HG03520 (cell line): ENCODE measurements around the gene NUMA1.

Experiments
- ATAC-seq: cut with Tn5 transposase; IDR thresholded peaks from one replicate; pipeline ENCODE4 v1.9.1; 2021; ENCODE audit warnings: mild to moderate bottlenecking, moderate library complexity; ENCODE audit not compliant: unreplicated experiment

NUMA1 gene

GRCh38 chr11:72080326-72081183, at the start of gene NUMA1, which contains the start of gene LRRC51:
Gene NUMA1 (minus strand): TSS chr11:72080542. CDS start chr11:72035943, 44,599 bp downstream.
Gene LRRC51 (plus strand): TSS chr11:72080850. CDS start chr11:72089084, 8,234 bp downstream.
- peak; percentile 88 for ATAC-seq

GRCh38 chr11:72129381-72129780, 49.0 kb upstream of the NUMA1 start:
- no peak for ATAC-seq

- no peak for ATAC-seq
Observed at GRCh38 chr11:72127923-72128322, 47.6 kb upstream of the NUMA1 start.

GRCh38 chr11:72125956-72126355, 45.6 kb upstream of the NUMA1 start:
- ATAC-seq, result no peak

GRCh38 chr11:72124046-72124445, 43.7 kb upstream of the NUMA1 start:
- no peak for ATAC-seq

- no peak for ATAC-seq
Observed at GRCh38 chr11:72123117-72123653, 42.8 kb upstream of the NUMA1 start.

GRCh38 chr11:72122607-72123006, 42.3 kb upstream of the NUMA1 start:
- no peak for ATAC-seq

GRCh38 chr11:72120930-72121329, 40.6 kb upstream of the NUMA1 start:
- no peak for ATAC-seq

- no peak for ATAC-seq
Observed at GRCh38 chr11:72119198-72119597, 38.9 kb upstream of the NUMA1 start.

GRCh38 chr11:72116019-72116755, 35.8 kb upstream of the NUMA1 start:
- no peak for ATAC-seq

- no peak for ATAC-seq
Observed at GRCh38 chr11:72114570-72114969, 34.2 kb upstream of the NUMA1 start.

GRCh38 chr11:72112978-72113808, 32.9 kb upstream of the NUMA1 start:
- no peak for ATAC-seq

- ATAC-seq, result peak; percentile 86
Observed at GRCh38 chr11:72112143-72112977, 32.0 kb upstream of the NUMA1 start, which contains the start of gene ANAPC15. Gene ANAPC15 (minus strand): TSS chr11:72112695. CDS start chr11:72111276, 1,419 bp downstream.

- ATAC-seq, result no peak
Observed at GRCh38 chr11:72111300-72112142, 31.2 kb upstream of the NUMA1 start.

- no peak for ATAC-seq
Observed at GRCh38 chr11:72105888-72106287, 25.5 kb upstream of the NUMA1 start, which contains the start of gene TOMT. Gene TOMT (plus strand): TSS chr11:72105924. CDS start chr11:72105952, 28 bp downstream.

GRCh38 chr11:72103754-72104167, 23.4 kb upstream of the NUMA1 start:
- ATAC-seq, result no peak

- ATAC-seq, result peak; percentile 90
Observed at GRCh38 chr11:72102946-72103753, 22.8 kb upstream of the NUMA1 start, which contains the start of gene LAMTOR1. Gene LAMTOR1 (minus strand): TSS chr11:72103297. CDS start chr11:72103224, 73 bp downstream.

GRCh38 chr11:72102631-72102945, 22.2 kb upstream of the NUMA1 start:
- peak; percentile 2 for ATAC-seq
